ENCODE results near the gene STEAP1B. TPM values are rescaled to one million over a fixed set of nuclear protein-coding genes. Genes with fewer than 3 reads are reported as not detected.

STEAP1B gene
- total and polyA plus RNA-seq, 2 of the 4 experiments (the other 2 are of a cell fraction), result 7.9 to 13.8 TPM

- intact Hi-C loops (cut with micrococcal nuclease), result no loop called here
- no peak overlapping the region for H4K5ac ChIP-seq (ENCODE audit: low read depth, low read length)
- no peaks in the 10 kb centered on the region for H3K9me1 ChIP-seq (ENCODE audit: insufficient read depth, low read length)
- no peak overlapping the region for H3K9ac ChIP-seq (ENCODE audit: low read depth, low read length)
- H2BK20ac ChIP-seq (ENCODE audit: low read depth, low read length), result no peak overlapping the region
- H2BK120ac ChIP-seq (ENCODE audit: low read depth, low read length), result no peak overlapping the region
- H3K14ac ChIP-seq (replicated peaks; ENCODE audit: low read depth, low read length), result no peak overlapping the region
- H3K4me3 ChIP-seq (ENCODE audit: insufficient read depth, low read depth, low read length), result no peak overlapping the region
- TF ChIP-seq RCOR1 (IDR thresholded peaks at IDR 0.05; ENCODE audit: insufficient replicate concordance, low read length) (no peak), USF2 (IDR thresholded peaks at IDR 0.05; ENCODE audit: low read depth, low read length) (no peak), CHD1 (IDR thresholded peaks at IDR 0.05; ENCODE audit: low read depth, low read length) (no peak), RAD21 (IDR thresholded peaks at IDR 0.05; ENCODE audit: low read length) (no peak), MXI1 (IDR thresholded peaks at IDR 0.05; ENCODE audit: borderline replicate concordance, low read depth, low read length) (no peak), NFE2L2 (IDR thresholded peaks at IDR 0.05; ENCODE audit: low read depth, low read length) (no peak), MAZ (IDR thresholded peaks at IDR 0.05; ENCODE audit: borderline replicate concordance, low read depth, low read length) (no peak), SMC3 (IDR thresholded peaks at IDR 0.05; ENCODE audit: low read depth, low read length) (no peak), CEBPB (IDR thresholded peaks at IDR 0.05; ENCODE audit: low read depth, low read length) (no peak), BHLHE40 (IDR thresholded peaks at IDR 0.05; ENCODE audit: low read depth, low read length) (no peak), RFX5 (IDR thresholded peaks at IDR 0.05; ENCODE audit: low read depth, low read length) (no peak), MAFK (IDR thresholded peaks at IDR 0.05; ENCODE audit: low read depth, low read length) (no peak), CTCF (conservative IDR thresholded peaks at IDR 0.05; ENCODE audit: low read depth, low read length) (no peak), POLR2A (IDR thresholded peaks at IDR 0.05; ENCODE audit: low read depth, low read length) (no peak)
- H3K79me1 ChIP-seq (ENCODE audit: low read depth in 1 of 2, low read length in 2 of 2), result no peaks in the 10 kb centered on the region
- H3K9me3 ChIP-seq (ENCODE audit: control insufficient read depth, insufficient read depth, low read length), result no peaks in the 10 kb centered on the region
- no peak overlapping the region for H3K18ac ChIP-seq (ENCODE audit: low read depth, low read length)
- no peak overlapping the region for H3K56ac ChIP-seq (ENCODE audit: extremely low read depth, insufficient read depth, low read length)
- H4K91ac ChIP-seq (ENCODE audit: insufficient read depth, low read depth, low read length), result no peak overlapping the region
- no TSS peak for BruUV-seq (replicated peaks)
- H2AK9ac ChIP-seq (replicated peaks; ENCODE audit: low read depth, low read length, poor library complexity), result no peak overlapping the region
- H2BK5ac ChIP-seq (ENCODE audit: low read depth, low read length, poor library complexity, severe bottlenecking), result no peak overlapping the region
- H3K23ac ChIP-seq (ENCODE audit: low read depth, low read length), result no peak overlapping the region
- no peaks in the 10 kb centered on the region for H3K36me3 ChIP-seq (ENCODE audit: control insufficient read depth, insufficient read depth, low read length)
- H3K4me1 ChIP-seq (ENCODE audit: control insufficient read depth, insufficient read depth, low read length), result no peaks in the 10 kb centered on the region
- ChIA-PET POLR2A (ENCODE audit: unreplicated experiment) (no interaction called here), CTCF (no interaction called here)
- H2AFZ ChIP-seq (replicated peaks; ENCODE audit: low read length, poor library complexity), result no peak overlapping the region
- H3K4ac ChIP-seq (ENCODE audit: low read depth, low read length), result no peak overlapping the region
- dilution Hi-C loops (cut with HindIII; ENCODE audit: low sequenced_read_pairs, unreplicated experiment), result loop anchor here (25.0 kb wide), 1 partner anchor 362 kb away; no protein-coding TSS in a partner anchor
- no CpG with 5 or more reads among the region's 2 CpGs for WGBS, 2 experiments (ENCODE audit: extremely low coverage in 2 of 2, insufficient read length in 1 of 2)
- no peak overlapping the region for H3K27ac ChIP-seq (ENCODE audit: insufficient read depth, low read length)
- H4K8ac ChIP-seq (ENCODE audit: low read depth in 2 of 2, low read length in 2 of 2), result no peak overlapping the region
- no peaks in the 10 kb centered on the region for H4K20me1 ChIP-seq (ENCODE audit: insufficient read depth, low read length)
- no peak overlapping the region for H3K4me2 ChIP-seq (ENCODE audit: low read depth, low read length)
- in situ Hi-C loops (cut with MboI; ENCODE audit: low sequenced_read_pairs), result no loop called here
- DNase-seq, result no peak
- no peak overlapping the region for H2AK5ac ChIP-seq (ENCODE audit: low read depth, low read length)
- no peak overlapping the region for H2BK15ac ChIP-seq (ENCODE audit: low read depth, low read length)
- ATAC-seq (ENCODE audit: low read depth), result no peak
- H3K27me3 ChIP-seq (ENCODE audit: control insufficient read depth, insufficient read depth, low read length), result no peaks in the 10 kb centered on the region
Measured at GRCh38 chr7:22474645-22475044, 25.3 kb downstream of the STEAP1B start.
